ENCODE measurements around the gene SLC6A1.

- TF ChIP-seq REST (IDR thresholded peaks at IDR 0.05; ENCODE audit: insufficient read depth in 1 of 2, low read depth in 2 of 2, low read length in 2 of 2) (no peak), SIN3A (IDR thresholded peaks at IDR 0.05; ENCODE audit: borderline replicate concordance, insufficient read depth, low read length) (no peak), POLR2AphosphoS5 (IDR thresholded peaks at IDR 0.05; ENCODE audit: low read depth, low read length) (no peak)
These were observed 46.8 kb upstream of the SLC6A1 start for GRCh38 chr3:10945683-10946287.

Data from PFSK-1 (cell line).